ENCODE results near the gene TEDC2.

The TEDC2 gene

GRCh38 chr16:2480948-2481347 lies 21.0 kb downstream of the TEDC2 start:
- no peak for TF ChIP-seq CTCF (conservative IDR thresholded peaks at IDR 0.05; ENCODE audit: low read depth, low read length)
- peaks cover 1% of the 10 kb centered on the region for H3K4me1 ChIP-seq (ENCODE audit: low read depth, poor library complexity, severe bottlenecking)

GRCh38 chr16:2481676-2482075 lies 21.8 kb downstream of the TEDC2 start:
- H4K20me1 ChIP-seq (ENCODE audit: insufficient read depth), result no peaks in the 10 kb centered on the region
- 0 out of 2 replicates have a peak, but pooled peaks cover 7% of the 10 kb centered on the region for H3K79me2 ChIP-seq (ENCODE audit: insufficient read depth, low read depth)
- H3K27me3 ChIP-seq (ENCODE audit: insufficient read depth, low read depth), result no peaks in the 10 kb centered on the region
- H3K4me2 ChIP-seq, result no peak overlapping the region
- H3K4me1 ChIP-seq (ENCODE audit: low read depth, poor library complexity, severe bottlenecking), result no peaks in the 10 kb centered on the region
- H2AFZ ChIP-seq (ENCODE audit: low read depth), result no peak overlapping the region
- no peak overlapping the region for H3K9ac ChIP-seq
- no peaks in the 10 kb centered on the region for H3K36me3 ChIP-seq (ENCODE audit: insufficient read depth)
- no peak for TF ChIP-seq CTCF (conservative IDR thresholded peaks at IDR 0.05; ENCODE audit: low read depth, low read length)
- H3K4me3 ChIP-seq (IDR thresholded peaks at IDR 0.05; ENCODE audit: insufficient read depth, low read depth, low read length), result no peak overlapping the region
- no peak overlapping the region for H3K27ac ChIP-seq

More at GRCh38 chr16:2480948-2481347, 21.0 kb downstream of the TEDC2 start:
- H4K20me1 ChIP-seq (ENCODE audit: insufficient read depth), result no peaks in the 10 kb centered on the region
- no peak overlapping the region for H3K27ac ChIP-seq
- no peak overlapping the region for H3K4me2 ChIP-seq
- no peak overlapping the region for H3K4me3 ChIP-seq (IDR thresholded peaks at IDR 0.05; ENCODE audit: insufficient read depth, low read depth, low read length)
- no peaks in the 10 kb centered on the region for H3K27me3 ChIP-seq (ENCODE audit: insufficient read depth, low read depth)
- H3K36me3 ChIP-seq (ENCODE audit: insufficient read depth), result no peaks in the 10 kb centered on the region
- H3K79me2 ChIP-seq (ENCODE audit: insufficient read depth, low read depth), result 0 out of 2 replicates have a peak, but pooled peaks cover 7% of the 10 kb centered on the region
- H3K9ac ChIP-seq, result no peak overlapping the region
- no peak overlapping the region for H2AFZ ChIP-seq (ENCODE audit: low read depth)

GRCh38 chr16:2482249-2482648 lies 22.3 kb downstream of the TEDC2 start:
- Histone ChIP-seq H3K9ac (no peak overlapping the region), H3K79me2 (ENCODE audit: insufficient read depth, low read depth) (0 out of 2 replicates have a peak, but pooled peaks cover 10% of the 10 kb centered on the region), H3K36me3 (ENCODE audit: insufficient read depth) (no peaks in the 10 kb centered on the region), H3K27ac (no peak overlapping the region), H3K4me1 (ENCODE audit: low read depth, poor library complexity, severe bottlenecking) (no peaks in the 10 kb centered on the region), H3K4me2 (no peak overlapping the region), H3K4me3 (IDR thresholded peaks at IDR 0.05; ENCODE audit: insufficient read depth, low read depth, low read length) (no peak overlapping the region), H2AFZ (ENCODE audit: low read depth) (no peak overlapping the region), H3K27me3 (ENCODE audit: insufficient read depth, low read depth) (no peaks in the 10 kb centered on the region), H4K20me1 (ENCODE audit: insufficient read depth) (no peaks in the 10 kb centered on the region)
- no peak for TF ChIP-seq CTCF (conservative IDR thresholded peaks at IDR 0.05; ENCODE audit: low read depth, low read length)

GRCh38 chr16:2482708-2483534 lies 23.0 kb downstream of the TEDC2 start:
- H3K27me3 ChIP-seq (ENCODE audit: insufficient read depth, low read depth), result no peaks in the 10 kb centered on the region
- 0 out of 2 replicates have a peak, but pooled peaks cover 8% of the 10 kb centered on the region for H3K79me2 ChIP-seq (ENCODE audit: insufficient read depth, low read depth)
- no peak overlapping the region for H3K27ac ChIP-seq
- no peak overlapping the region for H3K9ac ChIP-seq
- no peaks in the 10 kb centered on the region for H3K4me1 ChIP-seq (ENCODE audit: low read depth, poor library complexity, severe bottlenecking)
- H2AFZ ChIP-seq (ENCODE audit: low read depth), result no peak overlapping the region
- H3K4me3 ChIP-seq (IDR thresholded peaks at IDR 0.05; ENCODE audit: insufficient read depth, low read depth, low read length), result no peak overlapping the region
- H3K36me3 ChIP-seq (ENCODE audit: insufficient read depth), result no peaks in the 10 kb centered on the region
- TF ChIP-seq CTCF (conservative IDR thresholded peaks at IDR 0.05; ENCODE audit: low read depth, low read length), result no peak
- no peaks in the 10 kb centered on the region for H4K20me1 ChIP-seq (ENCODE audit: insufficient read depth)
- H3K4me2 ChIP-seq, result no peak overlapping the region
